Smooth muscle cell of the umbilical artery (primary cell): Measurements from ENCODE around the gene NLRP6. TPM values are rescaled to one million over a fixed set of nuclear protein-coding genes. Genes with fewer than 3 reads are reported as not detected.

Experiments used
- total RNA-seq: library from RNA; depleted of rRNA; stranded (reverse); fragments of >200 nt; gene quantifications from 2 replicates; pipeline ENCODE4 v1.2.3, GENCODE V29; 2014

Gene NLRP6
- not detected in 2 replicates for total RNA-seq

DNA sequence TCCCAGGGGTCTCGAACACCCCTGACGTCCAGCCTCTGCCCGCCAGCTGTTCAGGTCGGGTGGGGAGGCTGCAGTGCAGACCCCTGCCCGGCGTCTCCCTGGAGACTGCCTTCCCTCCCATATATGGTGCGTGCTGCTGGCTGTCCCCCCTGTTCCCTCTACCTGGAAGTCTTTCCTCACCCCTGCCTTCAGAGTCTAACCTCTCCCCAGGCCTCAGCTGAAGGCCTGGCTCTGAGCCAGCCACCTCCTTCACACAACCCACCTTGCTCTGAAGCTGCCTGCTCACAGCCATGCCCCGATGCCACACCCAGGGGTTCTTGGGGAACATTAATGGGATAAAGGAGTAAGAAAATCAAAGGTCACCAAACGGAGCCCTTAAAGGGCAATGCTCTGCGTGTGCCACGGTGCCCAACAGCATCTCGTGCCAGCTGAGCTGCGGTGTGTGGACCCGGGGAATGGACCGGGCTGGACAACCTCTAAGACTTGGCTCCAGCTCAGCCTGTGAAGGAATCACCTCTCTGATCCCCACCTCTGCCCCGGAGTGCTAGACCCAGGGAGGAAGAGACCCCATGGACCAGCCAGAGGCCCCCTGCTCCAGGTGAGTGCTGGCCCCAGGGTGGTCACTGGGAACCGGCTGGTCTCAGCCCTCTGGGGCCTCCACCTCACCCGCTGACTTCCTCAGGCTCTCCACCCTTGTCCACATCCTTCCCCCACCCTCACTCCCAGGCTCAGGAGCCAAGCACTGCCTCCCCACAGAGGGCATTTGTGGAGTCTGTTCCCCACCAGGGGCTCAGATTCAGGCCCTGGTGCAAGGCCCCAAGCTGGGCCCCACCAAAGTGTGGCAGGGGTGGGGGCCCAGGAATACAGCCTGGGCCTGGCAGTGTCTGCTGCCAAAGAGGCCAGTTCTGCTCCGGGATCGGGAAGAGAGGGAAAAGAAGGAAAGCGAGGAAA lies at the start of gene NLRP6:
Gene NLRP6, plus strand, starts transcription at position 407 of the 951 bp plus-strand sequence. Its CDS starts 163 bp downstream, at position 570.

DNA sequence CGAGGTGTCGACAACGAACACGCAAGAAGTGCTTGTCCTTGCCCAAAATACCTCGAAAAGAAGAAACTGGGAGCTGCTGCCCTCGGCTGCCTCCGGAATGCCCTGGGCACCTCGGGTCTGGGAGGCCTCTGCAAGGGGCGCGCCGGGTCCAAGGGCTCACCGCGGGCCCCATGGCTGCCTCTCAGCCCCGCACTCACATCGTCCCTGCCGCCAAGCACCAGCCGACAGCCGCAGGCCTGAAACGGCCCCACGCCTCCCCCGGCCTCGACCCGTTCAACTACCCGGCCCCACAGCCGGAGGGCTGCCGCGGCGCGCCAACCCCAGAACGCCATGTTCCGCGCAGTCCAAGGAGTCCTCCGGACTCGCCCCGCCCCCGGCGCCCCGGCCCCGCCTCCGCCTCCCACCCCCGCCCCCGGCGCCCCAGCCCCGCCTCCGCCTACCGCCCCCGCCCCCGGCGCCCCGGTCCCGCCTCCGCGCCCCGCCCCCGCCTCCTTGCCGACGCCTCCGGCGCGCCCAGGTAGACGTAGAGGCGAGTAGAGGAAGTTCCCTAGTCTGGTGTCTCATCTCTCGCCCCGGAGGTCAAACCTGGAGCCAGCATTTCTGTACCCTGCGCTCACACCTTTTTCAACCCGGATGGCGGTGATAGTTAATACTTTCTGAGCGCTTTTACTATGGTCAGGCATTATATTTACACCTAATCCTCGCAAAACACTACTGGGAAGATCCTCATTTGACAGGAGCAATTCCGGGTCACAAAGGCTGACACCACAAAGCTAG lies 42.0 kb upstream of the NLRP6 start, which contains the start of gene SIRT3:
Gene SIRT3, minus strand, starts transcription at position 346 of the 777 bp plus-strand sequence. Its CDS starts 14 bp downstream, at position 332.

DNA sequence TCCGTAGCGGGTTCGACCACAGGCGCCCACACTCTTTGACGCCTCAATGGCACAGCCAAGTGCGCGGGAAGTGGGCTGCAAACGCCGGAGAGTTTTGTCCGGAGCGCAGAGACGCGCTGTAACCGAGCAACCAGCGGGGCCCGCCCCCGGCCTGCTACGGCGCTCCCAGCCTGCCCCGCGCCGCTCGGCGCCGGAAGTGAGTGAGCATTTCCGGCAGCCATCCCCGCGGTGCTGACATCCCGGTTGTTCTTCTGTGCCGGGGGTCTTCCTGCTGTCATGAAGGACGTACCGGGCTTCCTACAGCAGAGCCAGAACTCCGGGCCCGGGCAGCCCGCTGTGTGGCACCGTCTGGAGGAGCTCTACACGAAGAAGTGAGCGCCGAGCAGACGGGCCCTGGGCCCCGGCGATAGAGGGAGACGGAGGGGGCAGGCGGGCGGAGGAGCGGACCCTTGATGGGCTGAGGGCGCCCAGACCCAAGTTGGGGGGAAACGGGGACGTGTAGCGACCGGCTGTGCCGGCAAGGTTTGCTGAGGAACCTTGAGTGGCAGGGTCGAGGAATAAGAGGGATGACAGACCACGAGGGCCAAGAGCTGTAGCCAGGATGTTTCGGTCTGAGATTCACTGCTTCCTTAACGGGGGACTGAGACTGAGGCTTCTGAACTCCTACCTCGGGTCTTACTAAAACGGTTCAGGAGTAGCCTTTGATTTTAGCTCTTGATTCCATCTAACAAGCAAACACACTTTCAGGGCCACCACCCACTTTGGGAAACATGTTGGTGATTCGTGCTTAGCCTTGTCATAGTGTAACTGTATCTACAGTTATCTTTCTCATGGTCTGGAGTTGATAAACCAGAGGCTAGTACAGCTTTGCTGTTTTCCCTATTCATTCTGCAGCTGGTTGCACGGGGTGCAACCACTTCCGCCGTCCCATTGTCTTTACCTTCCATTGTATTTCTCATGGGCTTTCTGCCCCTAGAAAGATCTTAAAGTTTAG lies 41.1 kb upstream of the NLRP6 start, which contains the start of gene PSMD13:
Gene PSMD13, plus strand, starts transcription at position 203 of the 994 bp plus-strand sequence. Its CDS starts 74 bp downstream, at position 277.

DNA sequence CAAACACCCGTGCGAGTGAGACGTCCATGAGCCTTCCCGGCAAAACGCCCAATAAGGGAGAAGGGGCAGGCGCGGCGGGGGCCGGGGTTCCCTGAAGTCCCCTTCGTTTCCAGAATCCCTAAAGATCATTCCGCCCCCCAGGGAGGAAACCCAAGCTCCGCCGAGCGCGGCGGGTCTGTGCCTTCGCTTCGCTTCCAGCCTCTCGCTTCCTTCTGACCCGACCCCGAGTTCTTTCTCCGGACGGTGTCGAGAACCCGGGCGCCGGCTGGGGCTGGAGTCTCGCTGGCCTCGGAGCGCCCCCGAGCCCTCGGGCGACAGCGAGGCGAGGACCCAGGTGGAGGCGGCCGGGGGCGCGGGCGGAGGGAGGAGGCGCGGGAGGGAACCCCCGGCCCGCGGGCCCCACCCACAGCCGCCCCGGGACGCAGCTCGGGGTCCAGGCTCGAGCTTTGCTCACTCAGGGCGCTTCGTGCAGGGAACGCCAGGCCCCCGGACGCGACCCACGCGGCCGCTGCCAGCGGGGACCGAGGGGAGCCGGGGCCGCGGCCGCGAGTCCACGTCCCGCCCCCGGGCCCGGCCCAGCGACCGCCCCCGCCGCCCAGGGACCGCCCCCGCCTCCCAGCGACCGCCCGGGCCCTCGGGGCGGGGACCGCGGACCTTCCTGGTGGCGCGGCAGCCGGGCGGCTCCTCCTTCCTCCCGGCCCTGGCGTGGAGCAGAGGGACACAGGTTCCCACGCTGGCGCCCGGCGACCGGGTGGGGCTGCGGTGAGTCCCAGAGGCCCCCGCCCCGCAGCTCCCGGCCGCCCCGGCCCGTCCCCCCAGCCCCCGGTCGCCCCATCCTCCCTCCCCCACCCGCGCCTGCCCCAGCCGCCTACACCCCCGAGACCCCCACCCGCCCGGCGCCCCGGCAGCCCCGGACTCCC lies 10.5 kb downstream of the NLRP6 start, which contains the start of gene PGGHG:
Gene PGGHG, plus strand, starts transcription at position 649 of the 920 bp plus-strand sequence. CDS start 691 bp downstream, outside the sequence.

DNA sequence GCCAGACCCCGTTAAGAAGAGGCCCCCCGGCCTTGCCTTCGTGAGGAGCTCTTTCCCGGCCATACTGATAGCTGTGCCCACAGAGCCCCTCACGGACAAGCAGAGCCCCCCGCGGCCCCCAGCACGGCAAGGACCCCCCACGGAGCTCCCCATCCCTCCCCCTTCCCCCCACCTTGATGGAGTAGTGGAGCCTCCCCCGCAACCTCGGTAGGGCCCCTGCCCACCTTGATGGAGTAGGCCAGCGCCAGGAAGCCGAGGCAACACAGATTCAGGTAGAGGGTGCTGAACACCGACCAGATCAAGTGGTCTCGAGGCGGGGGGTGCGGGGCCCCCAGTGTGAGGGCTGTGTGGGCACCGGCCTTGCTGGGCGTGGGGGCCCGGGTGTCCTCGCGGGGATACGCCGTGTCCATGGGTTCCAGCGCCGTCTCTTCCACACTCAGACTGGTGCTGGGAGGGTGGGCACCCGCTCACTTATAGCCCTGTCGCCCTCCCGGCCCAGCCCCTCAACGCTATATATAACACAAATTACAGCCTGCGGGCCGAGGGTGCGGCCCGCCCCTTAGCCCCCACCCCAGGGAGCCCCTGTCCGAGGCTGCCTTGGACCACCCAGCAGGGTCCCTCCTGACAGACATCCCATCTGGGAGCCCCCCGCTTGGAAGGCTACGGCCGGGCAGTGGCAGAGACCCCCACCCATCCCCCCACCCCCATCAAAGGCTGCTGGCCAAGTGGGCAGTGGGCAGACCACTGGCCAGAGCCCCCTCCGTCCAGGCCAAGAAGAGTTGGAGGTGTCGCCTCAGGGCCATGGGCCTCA lies 21.1 kb downstream of the NLRP6 start, which contains the start of gene IFITM5:
Gene IFITM5, minus strand, starts transcription at position 446 of the 811 bp plus-strand sequence. Its CDS starts 36 bp downstream, at position 410.

DNA sequence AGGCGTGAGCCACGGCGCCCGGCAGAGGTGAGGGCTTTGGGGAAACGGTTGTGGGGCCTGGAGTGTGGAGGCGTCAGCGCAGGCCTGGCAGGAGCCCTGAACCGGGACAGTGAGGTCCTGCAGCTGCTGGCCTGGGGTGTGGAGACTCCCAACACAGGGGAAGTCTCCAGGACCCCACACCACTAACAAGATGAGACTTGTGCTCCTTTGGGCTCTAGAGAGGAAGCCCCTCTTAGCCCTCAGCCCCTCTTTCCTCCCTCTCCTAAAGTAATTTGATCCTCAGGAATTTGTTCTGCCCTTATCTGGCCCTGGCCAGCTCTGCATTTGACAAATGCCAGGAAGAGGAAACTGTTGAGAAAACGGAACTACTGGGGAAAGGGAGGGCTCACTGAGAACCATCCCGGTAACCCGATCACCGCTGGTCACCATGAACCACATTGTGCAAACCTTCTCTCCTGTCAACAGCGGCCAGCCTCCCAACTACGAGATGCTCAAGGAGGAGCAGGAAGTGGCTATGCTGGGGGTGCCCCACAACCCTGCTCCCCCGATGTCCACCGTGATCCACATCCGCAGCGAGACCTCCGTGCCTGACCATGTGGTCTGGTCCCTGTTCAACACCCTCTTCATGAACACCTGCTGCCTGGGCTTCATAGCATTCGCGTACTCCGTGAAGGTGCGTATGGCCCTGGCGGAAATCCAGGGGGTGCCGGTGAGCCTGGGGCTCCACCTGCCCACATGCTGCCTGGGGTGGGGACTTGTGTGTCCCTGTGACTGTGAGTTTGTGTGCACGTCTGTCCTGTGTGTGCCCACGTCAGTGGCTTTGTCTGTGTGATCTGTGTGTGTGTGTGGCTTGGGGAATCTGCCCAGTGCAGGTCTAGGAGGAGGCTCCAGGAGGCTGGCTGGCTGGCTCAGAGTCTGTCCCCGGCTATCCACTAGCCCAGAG lies 29.8 kb downstream of the NLRP6 start, which contains the start of gene IFITM2:
Gene IFITM2, plus strand, starts transcription at position 51 of the 943 bp plus-strand sequence. Its CDS starts 377 bp downstream, at position 428.

GRCh38 chr11:313787-314553 lies 35.8 kb downstream of the NLRP6 start, which contains the start of gene IFITM1:
IFITM1 (plus strand) TSS chr11:314040; CDS start chr11:314171, 131 bp downstream.

Other genes starting within 250 kb of the NLRP6 start
- not detected in 2 replicates for gene SCGB1C1, start 85.3 kb upstream of the NLRP6 start, total RNA-seq
- 24.3 and 45.9 TPM in 2 replicates for gene BET1L, start 71.0 kb upstream of the NLRP6 start, total RNA-seq
- gene RIC8A, start 70.7 kb upstream of the NLRP6 start, total RNA-seq = 106 and 137 TPM in 2 replicates
- 4.8 and 8.4 TPM in 2 replicates for gene SIRT3, start 42.1 kb upstream of the NLRP6 start, total RNA-seq
- gene PSMD13, start 41.4 kb upstream of the NLRP6 start, total RNA-seq = 106 and 125 TPM in 2 replicates
- gene PGGHG, start 10.7 kb downstream of the NLRP6 start, total RNA-seq = 11.6 and 21.6 TPM in 2 replicates
- not detected in 2 replicates for gene IFITM5, start 21.1 kb downstream of the NLRP6 start, total RNA-seq
- 13.1 and 30.3 TPM in 2 replicates for gene IFITM2, start 29.4 kb downstream of the NLRP6 start, total RNA-seq
- 0.42 and 11.6 TPM in 2 replicates for gene IFITM1, start 35.6 kb downstream of the NLRP6 start, total RNA-seq
- 43.1 and 48.1 TPM in 2 replicates for gene IFITM3, start 42.5 kb downstream of the NLRP6 start, total RNA-seq
- gene B4GALNT4, start 91.1 kb downstream of the NLRP6 start, total RNA-seq = 8.0 and 10.0 TPM in 2 replicates
- 0.69 and 1.8 TPM in 2 replicates for gene PKP3, start 115.8 kb downstream of the NLRP6 start, total RNA-seq
- 8.1 and 14.0 TPM in 2 replicates for gene SIGIRR, start 136.6 kb downstream of the NLRP6 start, total RNA-seq
- gene ANO9, start 163.6 kb downstream of the NLRP6 start, total RNA-seq = not detected in 2 replicates
- gene PTDSS2, start 171.9 kb downstream of the NLRP6 start, total RNA-seq = 30.9 and 31.2 TPM in 2 replicates
- gene RNH1, start 228.8 kb downstream of the NLRP6 start, total RNA-seq = 256 and 286 TPM in 2 replicates